GM19324 (cell line): ENCODE measurements around the gene SCARF1.
"Not testable (repeated sequence)": the region's sequence is repeated elsewhere in the genome, so short reads cannot be mapped to it uniquely, and the experiment has no call there.

Experiments used
- ATAC-seq: cut with Tn5 transposase; IDR thresholded peaks from one replicate; pipeline ENCODE4 v1.9.1; 2021; ENCODE audit warnings: mild to moderate bottlenecking, moderate library complexity; ENCODE audit not compliant: unreplicated experiment, low FRiP score

Gene SCARF1

GRCh38 chr17:1645207-1646171, at the start of gene SCARF1:
Gene SCARF1, minus strand, starts transcription at chr17:1645732. Its CDS starts 35 bp downstream, at chr17:1645697.
- ATAC-seq: no peak

GRCh38 chr17:1693339-1693738, 47.8 kb upstream of the SCARF1 start:
- ATAC-seq: no peak

- ATAC-seq: no peak
These were observed 45.2 kb upstream of the SCARF1 start for GRCh38 chr17:1690544-1691221.

GRCh38 chr17:1688405-1688804, 42.9 kb upstream of the SCARF1 start:
- ATAC-seq: not testable (repeated sequence)

GRCh38 chr17:1686086-1686485, 40.6 kb upstream of the SCARF1 start:
- ATAC-seq: no peak

- peak; percentile 98 for ATAC-seq
These were observed 39.1 kb upstream of the SCARF1 start, which contains the start of gene PRPF8 for GRCh38 chr17:1684378-1685189. Gene PRPF8, minus strand, starts transcription at chr17:1684867. Its CDS starts 296 bp downstream, at chr17:1684571.

- no peak for ATAC-seq
These were observed 37.9 kb upstream of the SCARF1 start for GRCh38 chr17:1683459-1683858.

- ATAC-seq: no peak
These were observed 30.9 kb upstream of the SCARF1 start for GRCh38 chr17:1676401-1676800.

GRCh38 chr17:1673041-1673785, 27.7 kb upstream of the SCARF1 start:
- ATAC-seq: no peak

- not testable (repeated sequence) for ATAC-seq
These were observed 18.4 kb upstream of the SCARF1 start for GRCh38 chr17:1663934-1664333.

GRCh38 chr17:1661045-1661444, 15.5 kb upstream of the SCARF1 start:
- no peak for ATAC-seq

GRCh38 chr17:1658100-1658499, 12.6 kb upstream of the SCARF1 start:
- no peak for ATAC-seq

- ATAC-seq: no peak
These were observed 8.2 kb upstream of the SCARF1 start for GRCh38 chr17:1653735-1654134.

- not testable (repeated sequence) for ATAC-seq
These were observed 7.3 kb upstream of the SCARF1 start for GRCh38 chr17:1652794-1653193.

GRCh38 chr17:1651559-1651844, 6.0 kb upstream of the SCARF1 start:
- ATAC-seq: no peak

- no peak for ATAC-seq
These were observed 5.4 kb upstream of the SCARF1 start for GRCh38 chr17:1650731-1651558.

GRCh38 chr17:1649844-1650501, 4.4 kb upstream of the SCARF1 start, which contains the start of gene RILP:
Gene RILP, minus strand, starts transcription at chr17:1649866. Its CDS starts 62 bp downstream, at chr17:1649804.
- ATAC-seq: no peak

GRCh38 chr17:1648963-1649843, 3.7 kb upstream of the SCARF1 start:
- peak; percentile 72 for ATAC-seq
